ENCODE measurements around the gene GLS.
"Not testable (repeated sequence)": the region's sequence is repeated elsewhere in the genome, so short reads cannot be mapped to it uniquely, and the experiment has no call there.

Gene GLS

GRCh38 chr2:190932514-190932913 is 51.9 kb downstream of the GLS start:
- DNase-seq (ENCODE audit: low read depth in 2 of 2), result no peak

GRCh38 chr2:190933361-190933760 is 52.7 kb downstream of the GLS start:
- no peak for DNase-seq (ENCODE audit: low read depth in 2 of 2)

DNA sequence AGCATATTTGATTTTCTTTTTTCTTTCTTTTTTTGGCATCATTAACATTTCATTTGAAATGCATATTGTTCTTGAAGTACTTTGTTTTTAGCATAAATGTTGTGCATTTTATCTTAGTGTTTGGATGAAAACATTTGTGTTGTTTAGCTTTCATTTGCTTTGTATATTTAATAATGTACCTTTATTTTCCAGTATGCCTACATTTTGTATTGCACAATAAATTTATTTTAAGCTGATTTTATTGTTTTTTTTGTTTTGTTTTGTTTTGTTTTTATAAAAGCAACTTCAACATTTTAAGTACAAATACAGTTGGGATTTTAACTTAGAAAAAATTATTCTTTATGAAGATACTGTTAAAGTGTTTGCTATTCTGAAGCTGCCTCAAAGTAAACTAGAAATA is 54.4 kb downstream of the GLS start:
- no peak for DNase-seq (ENCODE audit: low read depth in 2 of 2)

GRCh38 chr2:190938771-190939335 is 58.2 kb downstream of the GLS start:
- no peak for DNase-seq (ENCODE audit: low read depth in 2 of 2)

GRCh38 chr2:190940454-190940853 is 59.8 kb downstream of the GLS start:
- no peak for DNase-seq (ENCODE audit: low read depth in 2 of 2)

- no peak for DNase-seq (ENCODE audit: low read depth in 2 of 2)
These were observed 61.0 kb downstream of the GLS start for GRCh38 chr2:190941571-190941970.

GRCh38 chr2:190942697-190943096 is 62.1 kb downstream of the GLS start:
- DNase-seq (ENCODE audit: low read depth in 2 of 2), result no peak

- DNase-seq (ENCODE audit: low read depth in 2 of 2), result no peak
These were observed 63.1 kb downstream of the GLS start for GRCh38 chr2:190943706-190944105.

- DNase-seq (ENCODE audit: low read depth in 2 of 2), result no peak
These were observed 66.5 kb downstream of the GLS start for GRCh38 chr2:190947141-190947540.

GRCh38 chr2:190947711-190948251 is 67.2 kb downstream of the GLS start:
- DNase-seq (ENCODE audit: low read depth in 2 of 2), result no peak

DNA sequence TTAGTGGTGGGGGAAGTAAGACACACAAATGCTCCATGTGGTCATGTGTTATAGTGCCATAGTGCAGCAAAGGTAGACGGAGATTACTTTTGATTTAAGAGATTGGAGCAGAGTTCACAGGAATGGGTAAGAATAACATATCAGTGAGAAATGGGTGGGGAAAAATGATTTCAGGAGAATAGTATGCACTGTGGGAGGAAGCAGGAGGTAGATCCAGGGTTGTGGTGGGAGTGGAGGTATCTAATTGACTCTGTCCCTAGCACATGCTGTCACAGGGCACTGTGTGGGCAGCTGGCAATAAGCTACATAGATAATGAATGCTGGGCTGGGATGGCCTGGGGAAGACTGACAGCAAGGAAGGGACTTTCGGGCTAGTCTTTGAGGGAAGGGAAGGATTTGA is 68.0 kb downstream of the GLS start:
- DNase-seq (ENCODE audit: low read depth in 2 of 2), result no peak

DNA sequence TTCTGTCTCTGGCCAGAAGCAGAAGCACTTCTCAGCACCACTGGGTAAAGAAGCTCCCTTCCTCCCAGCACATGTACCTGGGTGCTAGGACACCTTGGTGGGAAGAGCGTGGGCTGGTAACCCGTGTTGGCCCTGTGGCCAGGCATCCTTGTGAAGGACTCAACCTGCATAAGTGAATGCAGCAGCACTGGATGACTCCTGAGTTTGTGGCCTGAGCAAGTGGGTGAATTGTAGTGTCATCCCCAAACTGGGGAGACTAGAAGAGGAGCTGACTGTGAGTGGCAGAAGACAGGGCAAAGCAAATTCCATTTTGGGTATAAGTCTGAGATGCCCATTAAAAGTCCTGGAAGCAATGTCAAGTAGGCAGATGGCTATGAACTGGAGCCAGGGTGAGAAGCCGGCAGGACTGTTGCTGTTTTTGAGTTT is 70.0 kb downstream of the GLS start:
- no peak for DNase-seq (ENCODE audit: low read depth in 2 of 2)

GRCh38 chr2:190953257-190953656 is 72.6 kb downstream of the GLS start:
- no peak for DNase-seq (ENCODE audit: low read depth in 2 of 2)

DNA sequence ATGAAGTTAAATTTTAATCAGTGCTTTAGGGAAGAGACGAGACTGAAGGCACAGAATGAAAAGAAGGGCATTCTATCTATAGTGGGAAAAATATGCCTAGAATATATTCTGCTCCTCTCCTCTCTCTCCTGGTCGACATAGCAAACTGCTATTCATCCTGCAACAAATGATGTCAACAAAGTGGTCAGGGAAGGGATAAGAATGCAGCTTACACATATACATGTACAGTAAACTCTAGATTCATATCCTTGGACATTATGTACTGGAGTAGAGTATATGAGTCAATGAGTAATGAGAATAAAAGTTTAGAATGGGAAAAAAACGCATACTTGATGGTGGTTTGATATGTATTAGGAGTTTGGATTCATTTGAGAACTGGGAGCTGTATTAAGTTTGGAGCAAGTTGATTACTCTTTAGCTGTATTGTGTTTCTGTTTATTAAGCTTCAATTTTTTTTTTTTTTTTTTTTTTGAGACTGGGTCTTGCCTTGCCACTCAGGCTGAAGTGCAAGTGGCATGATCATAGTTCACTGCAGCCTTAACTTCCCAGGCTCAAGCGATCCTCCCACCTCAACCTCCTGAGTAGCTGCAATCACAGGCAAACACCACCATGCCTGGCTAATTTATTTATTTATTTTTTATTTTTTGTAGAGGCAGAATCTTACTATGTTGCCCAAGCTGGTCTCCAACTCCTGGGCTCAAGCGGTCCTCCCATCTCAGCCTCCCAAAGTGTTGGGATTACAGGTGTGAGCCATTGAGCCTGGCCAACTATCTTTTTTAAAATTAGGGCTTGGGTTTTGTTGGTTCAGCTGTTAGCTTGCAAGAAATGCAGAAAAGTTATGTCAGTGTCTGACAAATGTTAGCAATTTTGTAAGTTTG is 79.5 kb downstream of the GLS start:
- no peak for DNase-seq (ENCODE audit: low read depth in 2 of 2)

- not testable (repeated sequence) for DNase-seq (ENCODE audit: low read depth in 2 of 2)
These were observed 80.5 kb downstream of the GLS start for GRCh38 chr2:190961117-190961516.

- no peak for DNase-seq (ENCODE audit: low read depth in 2 of 2)
These were observed 81.4 kb downstream of the GLS start for GRCh38 chr2:190961918-190962487.

GRCh38 chr2:190963088-190963487 is 82.5 kb downstream of the GLS start:
- no peak for DNase-seq (ENCODE audit: low read depth in 2 of 2)

- no peak for DNase-seq (ENCODE audit: low read depth in 2 of 2)
These were observed 83.7 kb downstream of the GLS start for GRCh38 chr2:190964170-190964795.

DNA sequence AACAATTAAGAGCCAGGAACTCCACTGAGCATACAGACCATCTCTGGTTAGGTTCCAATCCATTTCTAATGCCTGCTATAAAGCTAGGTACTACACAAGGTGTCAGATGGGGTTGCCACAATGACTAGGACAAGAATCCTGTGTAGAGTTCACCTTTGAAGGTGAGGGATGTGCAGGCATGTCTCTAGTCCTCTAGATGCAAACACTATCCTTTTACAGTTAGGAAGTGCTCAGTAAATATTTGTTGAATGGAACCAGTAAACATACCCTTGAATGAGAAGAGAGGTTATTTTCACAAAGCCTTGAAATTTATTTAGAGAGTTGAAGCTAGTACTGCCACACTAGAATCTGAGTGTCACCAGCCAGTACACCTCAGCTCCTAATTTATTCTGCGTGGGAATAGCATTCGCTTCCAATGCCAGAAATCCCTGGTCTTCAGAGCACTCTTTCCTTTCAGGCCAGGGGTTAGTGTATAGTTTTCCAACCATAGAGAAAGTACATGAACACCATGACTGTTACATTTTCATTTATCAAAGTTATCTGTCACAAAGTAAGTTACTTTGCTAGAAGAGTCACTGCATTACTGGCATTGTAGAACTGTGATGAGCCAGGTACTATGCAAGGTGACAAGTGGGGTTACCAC is 85.1 kb downstream of the GLS start:
- no peak for DNase-seq (ENCODE audit: low read depth in 2 of 2)

- no peak for DNase-seq (ENCODE audit: low read depth in 2 of 2)
These were observed 87.9 kb downstream of the GLS start for GRCh38 chr2:190968522-190968921.

GRCh38 chr2:190970160-190970559 is 89.5 kb downstream of the GLS start:
- no peak for DNase-seq (ENCODE audit: low read depth in 2 of 2)

All from stimulated activated CD4-positive, alpha-beta T cell treated with anti-CD3 and anti-CD28 coated beads, Interleukin-4, amount 100 ng/mL, for 48 hours (primary cell).